SK-N-MC (cell line): ENCODE measurements around the gene RBMS3.

Experiments used
- DNase-seq: peaks from one replicate; pipeline ENCODE4 v3.0.0-alpha.2; 2011; ENCODE audit warnings: low read depth, low spot score
- H3K27ac ChIP-seq: fragments of 200-600 bp; sonication (generic); 2 replicates; pipeline ENCODE4 v1.5.1; 2016; ENCODE audit warnings: mixed run types
- H3K36me3 ChIP-seq: fragments of 200-600 bp; sonication (generic); 2 replicates; pipeline ENCODE4 v1.6.1; 2017; ENCODE audit warnings: antibody characterized with exemption, low read length, mixed read lengths; ENCODE audit not compliant: insufficient read depth
- H3K4me3 ChIP-seq: fragments of 200-600 bp; sonication (generic); 2 replicates; pipeline ENCODE4 v1.5.1; 2016
- H3K9ac ChIP-seq: fragments of 200-600 bp; sonication (generic); 2 replicates; pipeline ENCODE4 v1.8.0; 2017; ENCODE audit warnings: mixed run types, mixed read lengths; ENCODE audit not compliant: insufficient read length
- H3K9me3 ChIP-seq: fragments of 200-600 bp; sonication (generic); 2 replicates; pipeline ENCODE4 v1.6.1; 2017; ENCODE audit warnings: low read depth, mild to moderate bottlenecking, antibody characterized with exemption, low read length, moderate library complexity, mixed read lengths
- EZH2 ChIP-seq: fragments of 200-600 bp; sonication (generic); IDR thresholded peaks from one replicate; pipeline ENCODE4 v1.6.1; 2017; ENCODE audit warnings: antibody characterized with exemption
- FOXP2 ChIP-seq: optimal IDR thresholded peaks from 2 replicates; pipeline ENCODE3; 2011; ENCODE audit warnings: mild to moderate bottlenecking, moderate library complexity; ENCODE audit not compliant: insufficient read depth; ENCODE audit errors: extremely low read length, control extremely low read depth
- POLR2AphosphoS5 ChIP-seq: IDR thresholded peaks from 2 replicates; pipeline ENCODE4 v1.6.1; 2012; ENCODE audit warnings: mild to moderate bottlenecking, low read depth, low read length, borderline replicate concordance

RBMS3 gene

DNA sequence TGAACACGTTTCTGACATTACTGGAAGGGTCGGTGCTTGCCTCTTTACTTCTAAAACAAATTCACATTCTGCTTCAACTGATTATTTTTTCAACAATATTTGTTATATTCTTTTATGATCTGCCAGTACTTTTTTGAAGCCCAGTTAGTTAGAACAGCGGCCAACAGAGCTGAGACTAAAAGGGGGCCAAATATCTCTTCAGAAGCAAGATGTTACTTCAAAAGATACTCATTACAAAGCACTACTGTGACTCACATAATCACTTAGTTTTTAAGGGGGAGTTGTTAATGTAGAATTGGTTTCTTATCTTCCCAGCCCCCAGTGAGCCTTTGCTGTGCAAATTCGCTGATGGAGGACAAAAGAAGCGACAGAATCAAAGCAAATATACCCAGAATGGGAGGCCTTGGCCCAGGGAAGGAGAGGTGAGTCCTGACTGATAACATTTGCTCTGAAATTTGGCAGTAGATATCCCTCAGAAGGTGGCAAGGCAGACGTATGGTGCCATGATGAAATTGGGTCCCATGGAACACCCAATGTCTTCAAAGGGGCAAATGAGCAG lies 587.8 kb downstream of the RBMS3 start:
- DNase-seq = no peak
- Histone ChIP-seq H3K9me3 (no peaks in the 10 kb centered on the region), H3K36me3 (no peaks in the 10 kb centered on the region), H3K4me3 (no peak overlapping the region), H3K9ac (no peak overlapping the region), H3K27ac (no peak overlapping the region)
- TF ChIP-seq POLR2AphosphoS5 (no peak), FOXP2 (no peak), EZH2 (no peak)

DNA sequence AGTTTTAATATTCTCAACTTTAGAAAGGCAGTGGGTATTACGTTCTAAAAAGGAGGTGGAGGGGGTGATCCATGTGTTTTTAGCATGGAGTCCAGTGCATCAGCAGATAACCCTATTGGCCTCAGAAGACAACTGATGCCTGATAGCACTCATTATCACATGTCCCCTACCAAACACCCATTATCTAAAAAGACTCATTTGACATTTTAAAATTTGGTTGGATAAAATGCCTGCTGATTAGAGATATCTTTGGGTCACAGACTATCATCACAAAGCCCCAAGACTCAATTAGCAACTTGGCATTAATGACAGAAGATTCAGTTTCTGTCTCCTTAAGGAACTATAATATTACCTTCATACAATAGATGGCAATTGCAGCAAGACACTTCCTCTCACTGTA lies 589.3 kb downstream of the RBMS3 start:
- Histone ChIP-seq H3K9ac (no peak overlapping the region), H3K9me3 (no peaks in the 10 kb centered on the region), H3K4me3 (no peak overlapping the region), H3K27ac (no peak overlapping the region), H3K36me3 (no peaks in the 10 kb centered on the region)
- no peak for DNase-seq
- TF ChIP-seq EZH2 = no peak
- TF ChIP-seq POLR2AphosphoS5 = no peak
- TF ChIP-seq FOXP2 = no peak

DNA sequence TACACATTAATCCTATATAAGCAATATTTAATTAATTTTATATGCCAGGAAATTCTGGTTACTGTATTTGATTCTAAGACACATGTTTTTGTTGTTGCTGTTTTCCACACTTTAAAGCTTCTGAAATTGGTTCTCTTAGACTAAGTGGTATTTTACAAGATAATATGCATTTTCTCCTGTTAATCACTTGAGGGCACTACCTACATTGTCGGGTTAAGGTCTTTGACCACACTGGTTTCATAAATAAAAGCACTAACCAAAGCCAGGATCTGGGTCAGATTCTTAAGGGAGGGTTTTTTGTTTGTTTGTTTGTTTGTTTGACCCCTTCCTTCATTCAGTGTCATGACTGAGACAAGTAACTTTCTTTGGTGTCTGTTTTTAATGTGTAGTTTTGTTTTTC lies 590.2 kb downstream of the RBMS3 start:
- DNase-seq = no peak
- TF ChIP-seq FOXP2 (no peak), POLR2AphosphoS5 (no peak), EZH2 (no peak)
- Histone ChIP-seq H3K27ac (no peak overlapping the region), H3K9ac (no peak overlapping the region), H3K9me3 (no peaks in the 10 kb centered on the region), H3K4me3 (no peak overlapping the region), H3K36me3 (no peaks in the 10 kb centered on the region)

DNA sequence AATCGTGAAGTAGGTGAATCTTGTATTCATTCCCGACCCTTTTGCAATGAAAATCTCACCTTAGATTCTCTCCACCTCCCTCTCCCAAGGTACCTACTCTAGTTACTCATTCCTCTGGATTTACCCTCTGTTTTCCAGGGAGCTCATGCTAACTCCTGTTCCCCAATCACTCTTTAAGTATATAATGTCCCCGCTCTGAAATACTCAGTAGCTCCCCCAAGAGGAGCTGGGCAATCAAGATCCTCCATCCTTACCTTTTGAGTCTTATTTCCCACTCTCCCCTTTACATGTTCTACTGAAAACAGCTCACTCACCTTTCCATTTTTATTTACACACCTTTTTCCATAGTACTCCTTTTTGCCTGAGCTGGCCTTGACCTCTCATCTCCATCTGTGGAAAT lies 599.9 kb downstream of the RBMS3 start:
- Histone ChIP-seq H3K36me3 (no peaks in the 10 kb centered on the region), H3K9me3 (no peaks in the 10 kb centered on the region), H3K4me3 (no peak overlapping the region), H3K27ac (no peak overlapping the region), H3K9ac (no peak overlapping the region)
- no peak for DNase-seq
- TF ChIP-seq FOXP2 = no peak

DNA sequence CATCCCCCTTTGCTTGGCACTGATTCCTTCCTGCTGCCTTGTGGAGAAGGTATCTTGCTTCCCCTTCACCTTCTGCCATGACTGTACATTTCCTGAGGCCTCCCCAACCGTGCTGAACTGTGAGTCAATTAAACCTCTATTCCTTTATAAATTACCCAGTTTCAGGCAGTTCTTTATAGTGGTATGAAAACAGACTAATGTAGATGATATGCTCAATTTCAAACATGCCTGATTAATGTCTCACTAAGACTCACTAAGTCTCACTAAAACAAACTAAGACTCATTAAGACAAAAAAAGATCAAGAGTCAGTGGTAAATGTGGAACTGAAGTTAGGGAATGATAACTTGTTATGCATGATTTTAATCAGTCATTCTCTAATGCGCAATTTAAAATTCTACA lies 606.6 kb downstream of the RBMS3 start:
- H3K4me3 ChIP-seq = no peak overlapping the region
- no peaks in the 10 kb centered on the region for H3K9me3 ChIP-seq
- H3K27ac ChIP-seq = no peak overlapping the region
- H3K36me3 ChIP-seq = no peaks in the 10 kb centered on the region
- DNase-seq = no peak
- no peak for TF ChIP-seq EZH2
- TF ChIP-seq POLR2AphosphoS5 = no peak
- TF ChIP-seq FOXP2 = no peak
- no peak overlapping the region for H3K9ac ChIP-seq

DNA sequence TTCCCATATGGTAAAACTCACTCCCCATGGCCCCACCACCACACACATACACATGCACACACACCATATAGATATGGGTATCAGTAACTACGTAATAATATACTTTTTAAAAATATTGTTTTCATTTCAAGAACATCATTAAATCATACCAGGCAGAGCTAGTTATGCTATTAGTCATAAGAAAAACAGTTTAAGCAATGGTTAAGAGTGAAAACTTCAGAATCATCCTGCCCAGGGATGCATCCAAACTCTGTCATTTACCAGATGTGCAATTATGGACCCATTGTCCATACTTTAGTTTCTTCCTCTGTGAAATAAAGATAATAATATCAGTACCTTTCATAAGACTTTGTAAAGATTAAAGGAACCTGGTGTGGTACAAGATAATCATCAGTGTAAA lies 608.3 kb downstream of the RBMS3 start:
- no peak for TF ChIP-seq EZH2
- no peak for TF ChIP-seq POLR2AphosphoS5
- no peak for TF ChIP-seq FOXP2
- no peak overlapping the region for H3K27ac ChIP-seq
- no peaks in the 10 kb centered on the region for H3K36me3 ChIP-seq
- H3K4me3 ChIP-seq = no peak overlapping the region
- no peaks in the 10 kb centered on the region for H3K9me3 ChIP-seq
- no peak overlapping the region for H3K9ac ChIP-seq
- DNase-seq = no peak

DNA sequence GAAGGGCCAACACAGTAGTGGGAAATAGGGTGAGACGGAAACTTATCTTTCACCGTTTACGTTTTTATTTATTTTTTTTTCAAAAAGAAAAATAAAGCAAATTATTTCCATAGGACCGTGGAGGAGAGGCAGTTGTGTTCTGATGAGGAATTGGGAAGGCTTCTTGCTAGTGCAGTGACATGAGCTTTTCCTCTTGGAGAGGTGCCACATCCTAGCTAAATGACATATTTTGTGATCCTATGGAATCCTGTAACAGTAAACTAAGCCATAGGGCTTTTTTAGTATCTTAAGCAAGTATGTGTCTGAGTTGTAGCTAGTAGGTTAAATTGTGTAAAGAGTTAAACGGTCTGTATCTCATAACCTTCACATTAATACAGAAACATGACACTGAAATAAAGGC lies 609.9 kb downstream of the RBMS3 start:
- Histone ChIP-seq H3K27ac (no peak overlapping the region), H3K9me3 (no peaks in the 10 kb centered on the region)

DNA sequence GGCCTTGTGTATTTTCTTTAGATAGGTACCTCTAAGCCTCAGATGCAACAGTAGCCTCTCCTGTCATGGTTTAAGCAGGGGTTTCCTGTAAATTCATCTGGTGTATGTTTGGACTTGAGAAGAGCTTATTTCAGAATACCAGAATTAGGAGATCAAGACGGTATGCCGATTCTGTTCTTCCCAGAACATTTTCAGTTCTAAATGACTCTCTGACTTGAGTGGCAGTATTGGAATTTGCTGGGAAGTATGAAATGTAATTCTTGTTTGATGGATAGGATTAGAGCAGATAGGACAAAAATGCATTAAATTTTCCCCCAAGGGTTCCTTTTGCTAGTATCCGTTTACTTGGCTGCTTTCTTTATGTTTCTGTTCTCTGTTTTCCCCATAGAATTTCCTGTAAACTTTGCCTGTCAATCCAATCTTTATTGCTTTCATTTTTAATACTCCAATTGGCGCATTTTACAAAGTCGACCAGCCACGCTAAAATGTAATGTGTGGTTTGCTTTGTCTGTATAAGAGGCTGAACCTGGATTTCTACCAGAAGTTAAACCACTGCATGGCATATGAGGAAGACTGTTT lies 612.2 kb downstream of the RBMS3 start:
- no peak for DNase-seq
- no peak for TF ChIP-seq POLR2AphosphoS5
- TF ChIP-seq FOXP2 = no peak
- TF ChIP-seq EZH2 = no peak
- no peak overlapping the region for H3K27ac ChIP-seq
- no peak overlapping the region for H3K9ac ChIP-seq
- no peaks in the 10 kb centered on the region for H3K9me3 ChIP-seq
- no peak overlapping the region for H3K4me3 ChIP-seq
- no peaks in the 10 kb centered on the region for H3K36me3 ChIP-seq

More for the DNA sequence above, 609.9 kb downstream of the RBMS3 start:
- no peak for DNase-seq
- Histone ChIP-seq H3K4me3 (no peak overlapping the region), H3K36me3 (no peaks in the 10 kb centered on the region), H3K9ac (no peak overlapping the region)
- TF ChIP-seq FOXP2 (no peak), EZH2 (no peak)

DNA sequence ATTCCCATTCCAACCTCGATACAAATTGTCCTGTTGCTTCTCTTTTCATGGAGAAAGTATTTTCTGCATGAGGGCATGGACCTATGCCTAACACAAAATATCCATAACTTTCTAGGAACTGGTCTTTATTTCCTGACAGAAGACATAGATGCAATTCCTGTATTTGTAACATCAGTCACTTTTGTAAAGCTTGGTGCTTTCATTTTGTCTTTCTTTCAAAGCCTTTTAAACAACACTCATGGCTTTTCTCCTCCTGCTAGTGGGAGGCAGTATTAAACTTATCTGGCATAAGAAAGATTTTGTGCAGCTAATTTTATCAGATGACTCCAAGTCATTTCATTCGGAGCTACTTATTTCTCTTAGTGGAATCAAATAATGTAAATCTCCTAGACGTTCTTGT lies 616.0 kb downstream of the RBMS3 start:
- Histone ChIP-seq H3K27ac (no peak overlapping the region), H3K9me3 (no peaks in the 10 kb centered on the region), H3K4me3 (no peak overlapping the region), H3K36me3 (no peaks in the 10 kb centered on the region), H3K9ac (no peak overlapping the region)
- DNase-seq = no peak
- TF ChIP-seq EZH2 (no peak), FOXP2 (no peak), POLR2AphosphoS5 (no peak)
